WTC11 (cell line): ENCODE measurements around the gene TMEM156. TPM values are rescaled to one million over a fixed set of nuclear protein-coding genes. Genes with fewer than 3 reads are reported as not detected.

Source experiments
- ATAC-seq: fragments of 200-7000 bp; cut with Tn5 transposase; 2 replicates; pipeline ENCODE4 v1.10.0; 2021; ENCODE audit warnings: mild to moderate bottlenecking, moderate library complexity
- Bru-seq: library from RNA; stranded (reverse); fragments of 400-500 nt; gene quantifications from one replicate; lab custom pipeline; 2021; lab: Mats Ljungman, UMichigan
- CTCF ChIA-PET: fragments of 300-600 bp; sonication (Branson Sonifier 250); formaldehyde crosslinking; loops from one replicate; lab custom pipeline; 2021; ENCODE audit warnings: antibody characterized with exemption; lab: Charles Lee
- POLR2A ChIA-PET: fragments of 350-600 bp; sonication (Branson Sonifier 250); formaldehyde crosslinking; loops from one replicate; lab custom pipeline; 2021; ENCODE audit warnings: antibody characterized with exemption; lab: Charles Lee
- DNase-seq: peaks from one replicate; pipeline ENCODE4 v3.0.0; 2021; ENCODE audit warnings: low spot score
- H3K27ac Mint-ChIP-seq: 2 replicates; pipeline ENCODE4 v1.8.0; 2021; ENCODE audit warnings: mixed read lengths
- H3K27me3 Mint-ChIP-seq: 2 replicates; pipeline ENCODE4 v1.8.0; 2021; ENCODE audit warnings: low read depth, mild to moderate bottlenecking, moderate library complexity, mixed read lengths
- H3K36me3 Mint-ChIP-seq: 2 replicates; pipeline ENCODE4 v1.8.0; 2021; ENCODE audit warnings: mixed read lengths
- H3K4me1 Mint-ChIP-seq: 2 replicates; pipeline ENCODE4 v1.8.0; 2022; ENCODE audit warnings: mixed read lengths
- H3K4me3 Mint-ChIP-seq: 2 replicates; pipeline ENCODE4 v1.8.0; 2021; ENCODE audit warnings: mild to moderate bottlenecking, moderate library complexity, mixed read lengths
- H3K9me3 Mint-ChIP-seq: 2 replicates; pipeline ENCODE4 v1.8.0; 2021; ENCODE audit warnings: mixed read lengths
- E2F5 ChIP-seq: sonication (generic); formaldehyde crosslinking; IDR thresholded peaks from 2 replicates; pipeline ENCODE4 v1.8.1; 2022; ENCODE audit warnings: mild to moderate bottlenecking, moderate library complexity, missing genetic modification reagents
- FOXP1 ChIP-seq: sonication (generic); formaldehyde crosslinking; IDR thresholded peaks from 2 replicates; pipeline ENCODE4 v1.8.0; 2022; ENCODE audit warnings: missing genetic modification reagents, mild to moderate bottlenecking, moderate library complexity, borderline replicate concordance
- USF2 ChIP-seq: sonication (generic); formaldehyde crosslinking; IDR thresholded peaks from 2 replicates; pipeline ENCODE4 v1.8.1; 2023; ENCODE audit warnings: mild to moderate bottlenecking, missing genetic modification reagents, moderate library complexity
- ZNF121 ChIP-seq: sonication (generic); formaldehyde crosslinking; IDR thresholded peaks from 2 replicates; pipeline ENCODE4 v1.8.0; 2023; ENCODE audit warnings: missing genetic modification reagents
- ZNF281 ChIP-seq: sonication (generic); formaldehyde crosslinking; IDR thresholded peaks from 2 replicates; pipeline ENCODE4 v1.8.0; 2023; ENCODE audit warnings: mild to moderate bottlenecking, missing genetic modification reagents
- ZNF396 ChIP-seq: fragments of 250-450 bp; sonication (Bioruptor Pico); IDR thresholded peaks from 2 replicates; pipeline ENCODE4 v1.8.0; 2021; ENCODE audit warnings: mild to moderate bottlenecking, moderate library complexity, borderline replicate concordance
- long read RNA-seq, 3 experiments: library from RNA in 1 of 3; library from capped mRNA in 1 of 3; library from polyadenylated mRNA in 1 of 3; unstranded in 2 of 3; stranded (forward) in 1 of 3; transcript quantifications; one replicate each; pipeline ENCODE4 v2.0.0, GENCODE V29; 2021
- total RNA-seq: library from RNA; stranded (reverse); gene quantifications from 3 replicates; pipeline ENCODE4 v1.2.3, GENCODE V29; 2021
- TF ChIP-seq, protein P1 (sequence below): fragments of 250-450 bp; sonication (Bioruptor Pico); IDR thresholded peaks from 2 replicates; pipeline ENCODE4 v2.1.2; 2022; ENCODE audit warnings: mild to moderate bottlenecking, moderate library complexity
- TF ChIP-seq, protein P2 (sequence below): fragments of 250-450 bp; sonication (Bioruptor Pico); IDR thresholded peaks from 2 replicates; pipeline ENCODE4 v1.9.0; 2021; ENCODE audit warnings: mild to moderate bottlenecking, borderline replicate concordance
- TF ChIP-seq, protein P3 (sequence below): fragments of 200-600 bp; IDR thresholded peaks from 2 replicates; pipeline ENCODE4 v1.8.0; 2022; ENCODE audit warnings: antibody characterized with exemption
- TF ChIP-seq, protein P4 (sequence below): sonication (generic); formaldehyde crosslinking; conservative IDR thresholded peaks from 2 replicates; pipeline ENCODE4 v1.8.1; 2023; ENCODE audit warnings: mild to moderate bottlenecking, low read depth, missing genetic modification reagents, moderate library complexity

Gene TMEM156, protein sequence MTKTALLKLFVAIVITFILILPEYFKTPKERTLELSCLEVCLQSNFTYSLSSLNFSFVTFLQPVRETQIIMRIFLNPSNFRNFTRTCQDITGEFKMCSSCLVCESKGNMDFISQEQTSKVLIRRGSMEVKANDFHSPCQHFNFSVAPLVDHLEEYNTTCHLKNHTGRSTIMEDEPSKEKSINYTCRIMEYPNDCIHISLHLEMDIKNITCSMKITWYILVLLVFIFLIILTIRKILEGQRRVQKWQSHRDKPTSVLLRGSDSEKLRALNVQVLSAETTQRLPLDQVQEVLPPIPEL
- total RNA-seq (0.24 TPM in 1 of 3 replicates, not detected in the others), Bru-seq, nascent RNA (not detected)
- long read RNA-seq, experiment 1 = 0 reads
- long read RNA-seq, experiment 2 = 0 reads
- long read RNA-seq, experiment 3 = 0 reads

GRCh38 chr4:39032218-39033085, at the start of gene TMEM156:
TMEM156 (minus strand) TSS chr4:39032409; CDS start chr4:39032313, 96 bp downstream.
- no peak within 1 kb of the TSS for H3K27ac Mint-ChIP-seq
- ATAC-seq = no peak
- POLR2A ChIA-PET = no interaction called here

More at GRCh38 chr4:39032218-39033085, at the start of gene TMEM156:
- H3K36me3 Mint-ChIP-seq = no peaks in the 10 kb centered on the region
- H3K9me3 Mint-ChIP-seq = no peaks in the 10 kb centered on the region
- no peaks in the 10 kb centered on the region for H3K27me3 Mint-ChIP-seq
- TF ChIP-seq, protein P1, sequence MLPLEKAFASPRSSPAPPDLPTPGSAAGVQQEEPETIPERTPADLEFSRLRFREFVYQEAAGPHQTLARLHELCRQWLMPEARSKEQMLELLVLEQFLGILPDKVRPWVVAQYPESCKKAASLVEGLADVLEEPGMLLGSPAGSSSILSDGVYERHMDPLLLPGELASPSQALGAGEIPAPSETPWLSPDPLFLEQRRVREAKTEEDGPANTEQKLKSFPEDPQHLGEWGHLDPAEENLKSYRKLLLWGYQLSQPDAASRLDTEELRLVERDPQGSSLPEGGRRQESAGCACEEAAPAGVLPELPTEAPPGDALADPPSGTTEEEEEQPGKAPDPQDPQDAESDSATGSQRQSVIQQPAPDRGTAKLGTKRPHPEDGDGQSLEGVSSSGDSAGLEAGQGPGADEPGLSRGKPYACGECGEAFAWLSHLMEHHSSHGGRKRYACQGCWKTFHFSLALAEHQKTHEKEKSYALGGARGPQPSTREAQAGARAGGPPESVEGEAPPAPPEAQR (CRISPR knock-in tag) = no peak
- TF ChIP-seq FOXP1 (CRISPR knock-in tag) = no peak
- TF ChIP-seq, protein P2, sequence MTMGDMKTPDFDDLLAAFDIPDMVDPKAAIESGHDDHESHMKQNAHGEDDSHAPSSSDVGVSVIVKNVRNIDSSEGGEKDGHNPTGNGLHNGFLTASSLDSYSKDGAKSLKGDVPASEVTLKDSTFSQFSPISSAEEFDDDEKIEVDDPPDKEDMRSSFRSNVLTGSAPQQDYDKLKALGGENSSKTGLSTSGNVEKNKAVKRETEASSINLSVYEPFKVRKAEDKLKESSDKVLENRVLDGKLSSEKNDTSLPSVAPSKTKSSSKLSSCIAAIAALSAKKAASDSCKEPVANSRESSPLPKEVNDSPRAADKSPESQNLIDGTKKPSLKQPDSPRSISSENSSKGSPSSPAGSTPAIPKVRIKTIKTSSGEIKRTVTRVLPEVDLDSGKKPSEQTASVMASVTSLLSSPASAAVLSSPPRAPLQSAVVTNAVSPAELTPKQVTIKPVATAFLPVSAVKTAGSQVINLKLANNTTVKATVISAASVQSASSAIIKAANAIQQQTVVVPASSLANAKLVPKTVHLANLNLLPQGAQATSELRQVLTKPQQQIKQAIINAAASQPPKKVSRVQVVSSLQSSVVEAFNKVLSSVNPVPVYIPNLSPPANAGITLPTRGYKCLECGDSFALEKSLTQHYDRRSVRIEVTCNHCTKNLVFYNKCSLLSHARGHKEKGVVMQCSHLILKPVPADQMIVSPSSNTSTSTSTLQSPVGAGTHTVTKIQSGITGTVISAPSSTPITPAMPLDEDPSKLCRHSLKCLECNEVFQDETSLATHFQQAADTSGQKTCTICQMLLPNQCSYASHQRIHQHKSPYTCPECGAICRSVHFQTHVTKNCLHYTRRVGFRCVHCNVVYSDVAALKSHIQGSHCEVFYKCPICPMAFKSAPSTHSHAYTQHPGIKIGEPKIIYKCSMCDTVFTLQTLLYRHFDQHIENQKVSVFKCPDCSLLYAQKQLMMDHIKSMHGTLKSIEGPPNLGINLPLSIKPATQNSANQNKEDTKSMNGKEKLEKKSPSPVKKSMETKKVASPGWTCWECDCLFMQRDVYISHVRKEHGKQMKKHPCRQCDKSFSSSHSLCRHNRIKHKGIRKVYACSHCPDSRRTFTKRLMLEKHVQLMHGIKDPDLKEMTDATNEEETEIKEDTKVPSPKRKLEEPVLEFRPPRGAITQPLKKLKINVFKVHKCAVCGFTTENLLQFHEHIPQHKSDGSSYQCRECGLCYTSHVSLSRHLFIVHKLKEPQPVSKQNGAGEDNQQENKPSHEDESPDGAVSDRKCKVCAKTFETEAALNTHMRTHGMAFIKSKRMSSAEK (CRISPR knock-in tag) = no peak
- no peak for TF ChIP-seq ZNF121 (CRISPR knock-in tag)
- TF ChIP-seq E2F5 (CRISPR knock-in tag) = no peak
- TF ChIP-seq, protein P3, sequence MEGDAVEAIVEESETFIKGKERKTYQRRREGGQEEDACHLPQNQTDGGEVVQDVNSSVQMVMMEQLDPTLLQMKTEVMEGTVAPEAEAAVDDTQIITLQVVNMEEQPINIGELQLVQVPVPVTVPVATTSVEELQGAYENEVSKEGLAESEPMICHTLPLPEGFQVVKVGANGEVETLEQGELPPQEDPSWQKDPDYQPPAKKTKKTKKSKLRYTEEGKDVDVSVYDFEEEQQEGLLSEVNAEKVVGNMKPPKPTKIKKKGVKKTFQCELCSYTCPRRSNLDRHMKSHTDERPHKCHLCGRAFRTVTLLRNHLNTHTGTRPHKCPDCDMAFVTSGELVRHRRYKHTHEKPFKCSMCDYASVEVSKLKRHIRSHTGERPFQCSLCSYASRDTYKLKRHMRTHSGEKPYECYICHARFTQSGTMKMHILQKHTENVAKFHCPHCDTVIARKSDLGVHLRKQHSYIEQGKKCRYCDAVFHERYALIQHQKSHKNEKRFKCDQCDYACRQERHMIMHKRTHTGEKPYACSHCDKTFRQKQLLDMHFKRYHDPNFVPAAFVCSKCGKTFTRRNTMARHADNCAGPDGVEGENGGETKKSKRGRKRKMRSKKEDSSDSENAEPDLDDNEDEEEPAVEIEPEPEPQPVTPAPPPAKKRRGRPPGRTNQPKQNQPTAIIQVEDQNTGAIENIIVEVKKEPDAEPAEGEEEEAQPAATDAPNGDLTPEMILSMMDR = no peak
- no peak for TF ChIP-seq ZNF281
- TF ChIP-seq ZNF396 (CRISPR knock-in tag) = no peak
- TF ChIP-seq USF2 = no peak
- TF ChIP-seq, protein P4, sequence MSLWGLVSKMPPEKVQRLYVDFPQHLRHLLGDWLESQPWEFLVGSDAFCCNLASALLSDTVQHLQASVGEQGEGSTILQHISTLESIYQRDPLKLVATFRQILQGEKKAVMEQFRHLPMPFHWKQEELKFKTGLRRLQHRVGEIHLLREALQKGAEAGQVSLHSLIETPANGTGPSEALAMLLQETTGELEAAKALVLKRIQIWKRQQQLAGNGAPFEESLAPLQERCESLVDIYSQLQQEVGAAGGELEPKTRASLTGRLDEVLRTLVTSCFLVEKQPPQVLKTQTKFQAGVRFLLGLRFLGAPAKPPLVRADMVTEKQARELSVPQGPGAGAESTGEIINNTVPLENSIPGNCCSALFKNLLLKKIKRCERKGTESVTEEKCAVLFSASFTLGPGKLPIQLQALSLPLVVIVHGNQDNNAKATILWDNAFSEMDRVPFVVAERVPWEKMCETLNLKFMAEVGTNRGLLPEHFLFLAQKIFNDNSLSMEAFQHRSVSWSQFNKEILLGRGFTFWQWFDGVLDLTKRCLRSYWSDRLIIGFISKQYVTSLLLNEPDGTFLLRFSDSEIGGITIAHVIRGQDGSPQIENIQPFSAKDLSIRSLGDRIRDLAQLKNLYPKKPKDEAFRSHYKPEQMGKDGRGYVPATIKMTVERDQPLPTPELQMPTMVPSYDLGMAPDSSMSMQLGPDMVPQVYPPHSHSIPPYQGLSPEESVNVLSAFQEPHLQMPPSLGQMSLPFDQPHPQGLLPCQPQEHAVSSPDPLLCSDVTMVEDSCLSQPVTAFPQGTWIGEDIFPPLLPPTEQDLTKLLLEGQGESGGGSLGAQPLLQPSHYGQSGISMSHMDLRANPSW (CRISPR knock-in tag) = no peak
- no peak for DNase-seq
- peaks cover 2% of the 10 kb centered on the region for H3K4me1 Mint-ChIP-seq
- H3K4me3 Mint-ChIP-seq = no peak within 1 kb of the TSS
- CTCF ChIA-PET = no interaction called here
